Endothelial cell (in vitro differentiated cells): ENCODE results near the gene PNISR. TPM values are rescaled to one million over a fixed set of nuclear protein-coding genes. Genes with fewer than 3 reads are reported as not detected.

Experiments
- DNase-seq: peaks from one replicate; pipeline ENCODE4 v3.0.0; 2021; ENCODE audit warnings: low spot score
- H3K27ac Mint-ChIP-seq: one replicate; pipeline ENCODE4 v1.8.0; 2021; ENCODE audit warnings: mixed read lengths, inconsistent platforms; ENCODE audit not compliant: unreplicated experiment
- H3K27me3 Mint-ChIP-seq: one replicate; pipeline ENCODE4 v1.8.0; 2021; ENCODE audit warnings: mild to moderate bottlenecking, moderate library complexity, mixed read lengths, inconsistent platforms; ENCODE audit not compliant: unreplicated experiment
- H3K36me3 Mint-ChIP-seq: one replicate; pipeline ENCODE4 v1.8.0; 2021; ENCODE audit warnings: mild to moderate bottlenecking, low read depth, mixed read lengths, inconsistent platforms; ENCODE audit not compliant: unreplicated experiment
- H3K4me1 Mint-ChIP-seq: one replicate; pipeline ENCODE4 v1.8.0; 2021; ENCODE audit warnings: mild to moderate bottlenecking, mixed read lengths, inconsistent platforms; ENCODE audit not compliant: unreplicated experiment
- H3K4me3 Mint-ChIP-seq: one replicate; pipeline ENCODE4 v1.8.0; 2021; ENCODE audit warnings: mild to moderate bottlenecking, mixed read lengths, inconsistent platforms; ENCODE audit not compliant: unreplicated experiment
- H3K9me3 Mint-ChIP-seq: one replicate; pipeline ENCODE4 v1.8.0; 2021; ENCODE audit warnings: mixed read lengths, inconsistent platforms; ENCODE audit not compliant: unreplicated experiment
- CTCF ChIP-seq: fragments of 200-600 bp; sonication (generic); IDR thresholded peaks from one replicate; pipeline ENCODE4 v1.5.0; 2021; ENCODE audit warnings: antibody characterized with exemption; ENCODE audit not compliant: unreplicated experiment
- total RNA-seq: library from RNA; stranded (reverse); fragmentation: NEBNext Ultra II Directional; extraction: Animal tissue kit (Norgen Biotek cat#: 25700); gene quantifications from one replicate; pipeline ENCODE4 v1.2.1, GENCODE V29; 2021; ENCODE audit not compliant: unreplicated experiment

PNISR gene
- total RNA-seq, 1 donor from 2014 or later, result 86.4 TPM

- Mint-ChIP-seq H3K4me1 (no peaks in the 10 kb centered on the region), H3K27ac (no peak overlapping the region), H3K27me3 (peaks cover 10% of the 10 kb centered on the region), H3K4me3 (no peak overlapping the region), H3K36me3 (no peaks in the 10 kb centered on the region), H3K9me3 (no peaks in the 10 kb centered on the region)
- DNase-seq, result no peak
- no peak for TF ChIP-seq CTCF
Measured at GRCh38 chr6:99354983-99355382, 70.1 kb downstream of the PNISR start.

GRCh38 chr6:99353126-99353525, 72.0 kb downstream of the PNISR start:
- no peak for TF ChIP-seq CTCF
- Mint-ChIP-seq H3K27ac (no peak overlapping the region), H3K4me1 (no peaks in the 10 kb centered on the region), H3K9me3 (no peaks in the 10 kb centered on the region), H3K36me3 (no peaks in the 10 kb centered on the region), H3K4me3 (no peak overlapping the region), H3K27me3 (peaks cover 9% of the 10 kb centered on the region)
- peak; percentile 34 for DNase-seq

DNA sequence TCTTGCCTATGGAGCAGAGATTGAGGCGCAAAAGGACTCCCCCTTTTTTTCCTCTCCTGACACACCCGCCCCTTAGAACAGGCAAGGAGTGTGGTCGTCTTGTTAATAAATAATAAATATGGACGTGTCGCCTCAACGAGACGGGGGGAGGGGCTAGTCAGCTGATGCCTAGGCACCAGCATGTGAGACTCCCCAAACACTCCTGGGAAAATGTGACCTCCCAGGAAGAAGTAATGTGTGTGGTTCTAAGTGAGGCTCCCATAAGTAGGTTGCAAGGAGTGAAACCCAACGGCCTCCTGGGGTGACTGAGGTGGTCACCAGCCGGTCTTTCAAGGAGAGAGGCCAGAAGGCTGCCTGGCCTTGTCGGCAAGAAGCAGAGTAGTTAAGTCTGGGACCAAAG, 74.5 kb downstream of the PNISR start:
- peaks cover 9% of the 10 kb centered on the region for H3K27me3 Mint-ChIP-seq
- no peak overlapping the region for H3K4me3 Mint-ChIP-seq
- no peaks in the 10 kb centered on the region for H3K36me3 Mint-ChIP-seq
- TF ChIP-seq CTCF, result no peak
- H3K9me3 Mint-ChIP-seq, result no peaks in the 10 kb centered on the region
- no peaks in the 10 kb centered on the region for H3K4me1 Mint-ChIP-seq
- H3K27ac Mint-ChIP-seq, result no peak overlapping the region
- no peak for DNase-seq

DNA sequence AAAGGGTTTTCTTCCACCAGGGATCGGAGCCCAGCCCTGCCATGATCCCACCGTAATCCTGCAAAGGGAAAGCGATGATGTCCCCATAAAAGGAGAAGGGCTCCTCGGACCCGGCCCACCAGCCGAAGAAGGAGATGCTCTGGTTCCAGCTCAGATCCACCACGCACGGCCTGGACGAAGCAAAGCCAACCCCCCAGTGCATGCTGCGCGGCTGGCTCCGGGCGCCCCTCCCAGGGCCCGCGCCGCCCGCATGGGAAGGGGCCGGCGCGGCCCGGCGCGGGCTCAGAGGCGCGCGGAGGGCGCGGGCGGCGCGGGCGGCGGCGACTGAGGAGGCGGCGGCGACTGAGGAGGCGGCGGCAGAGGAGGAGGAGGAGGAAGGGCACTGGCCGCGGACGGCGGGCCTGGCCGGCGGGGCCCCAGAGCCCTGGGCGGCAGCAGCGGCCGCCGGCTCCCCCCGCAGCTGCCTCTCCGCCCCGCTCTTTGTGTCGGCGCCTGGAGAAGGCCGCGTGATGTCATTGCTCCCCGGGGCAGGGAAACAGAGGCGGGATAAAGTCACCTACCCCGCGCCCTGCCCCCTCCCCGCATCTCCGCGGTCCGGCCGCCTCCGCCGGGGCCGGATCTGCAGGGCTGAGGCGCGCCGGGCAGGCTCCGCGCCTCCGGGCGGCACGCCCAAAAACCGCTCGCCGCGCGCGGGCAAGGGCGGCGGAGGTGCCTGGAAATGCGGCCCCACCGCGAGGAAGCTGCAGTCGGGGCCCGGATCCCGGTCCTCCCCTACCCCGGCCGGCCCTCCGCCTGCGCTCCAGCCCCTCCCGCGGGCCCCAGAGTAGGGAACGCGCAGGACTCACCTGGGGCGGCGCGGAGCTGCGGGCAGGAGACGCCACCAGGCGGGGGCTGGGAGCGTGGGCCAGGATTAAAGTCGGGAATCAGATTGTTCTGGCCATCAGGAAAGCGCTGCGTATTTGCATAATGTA, 75.7 kb downstream of the PNISR start, which contains the start of gene FAXC:
TSS of gene FAXC (minus strand) at position 504 of the 971 bp plus-strand sequence. CDS start at position 202, 302 bp downstream.
- peak within 1 kb of the TSS; percentile 89 for H3K4me3 Mint-ChIP-seq
- DNase-seq, result peak; percentile 38
- no peaks in the 10 kb centered on the region for H3K9me3 Mint-ChIP-seq
- H3K27ac Mint-ChIP-seq, result peak within 1 kb of the TSS; percentile 36
- no peaks in the 10 kb centered on the region for H3K36me3 Mint-ChIP-seq
- TF ChIP-seq CTCF, result no peak
- H3K27me3 Mint-ChIP-seq, result peaks cover 9% of the 10 kb centered on the region
- peaks cover under 1% of the 10 kb centered on the region for H3K4me1 Mint-ChIP-seq
